OCI-LY7 (cell line): ENCODE results near the gene ANO10. TPM values are rescaled to one million over a fixed set of nuclear protein-coding genes. Genes with fewer than 3 reads are reported as not detected.

Source experiments
- BruUV-seq: library from RNA; stranded (reverse); fragments of 400-500 nt; replicated peaks from 2 replicates; lab custom pipeline; 2021; lab: Mats Ljungman, UMichigan
- CTCF ChIA-PET: fragments of 300-600 bp; sonication (Branson Sonifier 250); formaldehyde crosslinking; loops from one replicate; lab custom pipeline; 2022; ENCODE audit warnings: antibody characterized with exemption; ENCODE audit not compliant: unreplicated experiment; lab: Charles Lee
- POLR2A ChIA-PET: fragments of 300-600 bp; sonication (Branson Sonifier 250); formaldehyde crosslinking; loops from one replicate; lab custom pipeline; 2022; ENCODE audit warnings: antibody characterized with exemption; lab: Charles Lee
- DNase-seq: peaks from one replicate; pipeline ENCODE4 v3.0.0-alpha.2; 2015; ENCODE audit warnings: low spot score
- H2AFZ ChIP-seq: fragments of 200-600 bp; sonication (generic), shearing (Covaris generic); 2 replicates; pipeline ENCODE4 v1.6.1; 2014; ENCODE audit warnings: mild to moderate bottlenecking, antibody characterized with exemption, low read length, moderate library complexity
- H3K27ac ChIP-seq: fragments of 200-600 bp; sonication (generic); 2 replicates; pipeline ENCODE4 v1.5.1; 2014; ENCODE audit warnings: mixed run types, low read depth, mild to moderate bottlenecking, moderate library complexity, low read length, inconsistent platforms; ENCODE audit not compliant: poor library complexity, severe bottlenecking
- H3K36me3 ChIP-seq: fragments of 200-600 bp; sonication (generic); 2 replicates; pipeline ENCODE4 v1.6.1; 2014; ENCODE audit warnings: mild to moderate bottlenecking, antibody characterized with exemption, low read length, moderate library complexity, mixed read lengths; ENCODE audit not compliant: insufficient read depth
- H3K4me1 ChIP-seq: fragments of 200-600 bp; sonication (generic); 2 replicates; pipeline ENCODE4 v1.5.1; 2014; ENCODE audit warnings: mild to moderate bottlenecking, low read length; ENCODE audit not compliant: insufficient read depth, poor library complexity, severe bottlenecking
- H3K4me2 ChIP-seq: fragments of 200-600 bp; sonication (generic); 2 replicates; pipeline ENCODE4 v1.6.1; 2014; ENCODE audit warnings: mild to moderate bottlenecking, low read length
- H3K4me3 ChIP-seq: fragments of 200-600 bp; sonication (generic); 2 replicates; pipeline ENCODE4 v1.5.1; 2014; ENCODE audit warnings: mild to moderate bottlenecking, low read depth, low read length; ENCODE audit not compliant: poor library complexity, severe bottlenecking
- H3K79me2 ChIP-seq: fragments of 200-600 bp; sonication (generic); 2 replicates; pipeline ENCODE4 v1.6.1; 2016; ENCODE audit warnings: low read depth, mild to moderate bottlenecking, low read length, moderate library complexity, mixed read lengths; ENCODE audit not compliant: insufficient read depth
- H3K9me2 ChIP-seq: fragments of 200-600 bp; sonication (generic); 2 replicates; pipeline ENCODE4 v1.6.1; 2016; ENCODE audit warnings: mild to moderate bottlenecking, low read length, mixed read lengths; ENCODE audit not compliant: insufficient read depth
- H3K9me3 ChIP-seq: fragments of 200-600 bp; sonication (generic); 2 replicates; pipeline ENCODE4 v1.6.1; 2014; ENCODE audit warnings: mild to moderate bottlenecking, mixed run types, low read length, mixed read lengths
- H4K20me1 ChIP-seq: fragments of 200-600 bp; sonication (generic); 2 replicates; pipeline ENCODE4 v1.6.1; 2014; ENCODE audit warnings: mild to moderate bottlenecking, antibody characterized with exemption, low read length, moderate library complexity, mixed read lengths; ENCODE audit not compliant: insufficient read depth
- CTCF ChIP-seq: fragments of 200-600 bp; sonication (generic); conservative IDR thresholded peaks from 2 replicates; pipeline ENCODE4 v1.5.1; 2014; ENCODE audit warnings: mild to moderate bottlenecking, antibody characterized with exemption, low read length, moderate library complexity, mixed read lengths
- EZH2phosphoT487 ChIP-seq: fragments of 200-600 bp; sonication (generic); IDR thresholded peaks from 2 replicates; pipeline ENCODE4 v1.6.1; 2018; ENCODE audit warnings: low read depth, borderline replicate concordance, mild to moderate bottlenecking, mixed run types, antibody characterized with exemption, low read length, moderate library complexity, mixed read lengths
- intact Hi-C: fragments of 100-400 bp; cut with micrococcal nuclease; formaldehyde crosslinking; loops from one replicate; pipeline ENCODE4 v1.10.0; 2022; ENCODE audit not compliant: unreplicated experiment
- total RNA-seq, 2 experiments: library from RNA; depleted of rRNA in 1 of 2; stranded (reverse); fragments of >200 nt in 1 of 2; shearing (Covaris generic) in 1 of 2; gene quantifications; 2 replicates each; pipeline ENCODE4 v1.2.3, GENCODE V29; 2014 to 2022

The ANO10 gene
- total RNA-seq, 2 experiments from 2014 or later, result 2.2 to 5.8 TPM

DNA sequence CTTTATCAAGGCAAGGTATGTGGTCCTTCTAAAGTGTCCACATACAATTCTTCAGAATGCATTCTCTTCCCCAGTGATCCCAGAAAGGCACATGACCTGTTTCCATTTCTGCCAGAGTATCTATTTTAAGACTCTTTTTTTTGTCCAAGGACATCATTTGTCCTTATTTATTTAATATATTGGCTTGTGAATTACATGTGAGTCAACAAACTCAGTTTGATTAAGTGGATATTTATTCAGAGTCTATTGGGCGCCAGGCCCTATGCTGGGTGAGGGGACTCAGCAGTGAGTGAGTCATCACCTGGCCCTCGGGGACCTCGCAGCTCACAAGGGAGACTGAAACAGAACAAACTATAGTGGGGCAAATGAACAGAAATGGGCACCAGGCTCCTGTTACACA, 198.7 kb downstream of the ANO10 start:
- no peaks in the 10 kb centered on the region for H4K20me1 ChIP-seq
- H2AFZ ChIP-seq, result no peak overlapping the region
- CTCF ChIA-PET, result no interaction called here
- POLR2A ChIA-PET, result interaction anchor here (0.6 to 0.7 kb wide), 2 partner anchors 106 to 766 kb away, joined by 3 to 4 read pairs; no protein-coding TSS in a partner anchor
- H3K79me2 ChIP-seq, result no peaks in the 10 kb centered on the region
- TF ChIP-seq CTCF (no peak), EZH2phosphoT487 (no peak)
- no peaks in the 10 kb centered on the region for H3K4me1 ChIP-seq
- no TSS peak for BruUV-seq
- no peaks in the 10 kb centered on the region for H3K9me2 ChIP-seq
- no peak overlapping the region for H3K4me2 ChIP-seq
- no peak for DNase-seq
- intact Hi-C loops, result no loop called here
- no peaks in the 10 kb centered on the region for H3K36me3 ChIP-seq
- no peak overlapping the region for H3K4me3 ChIP-seq
- H3K27ac ChIP-seq, result no peak overlapping the region
- no peaks in the 10 kb centered on the region for H3K9me3 ChIP-seq

GRCh38 chr3:43418601-43419272, 203.1 kb downstream of the ANO10 start:
- no TSS peak for BruUV-seq
- Histone ChIP-seq H2AFZ (no peak overlapping the region), H3K4me2 (no peak overlapping the region), H3K27ac (no peak overlapping the region), H4K20me1 (no peaks in the 10 kb centered on the region), H3K79me2 (no peaks in the 10 kb centered on the region), H3K4me3 (no peak overlapping the region), H3K4me1 (no peaks in the 10 kb centered on the region), H3K36me3 (no peaks in the 10 kb centered on the region), H3K9me2 (no peaks in the 10 kb centered on the region), H3K9me3 (no peaks in the 10 kb centered on the region)
- POLR2A ChIA-PET, result no interaction called here
- CTCF ChIA-PET, result no interaction called here
- TF ChIP-seq CTCF (no peak), EZH2phosphoT487 (no peak)
- intact Hi-C loops, result no loop called here
- no peak for DNase-seq

DNA sequence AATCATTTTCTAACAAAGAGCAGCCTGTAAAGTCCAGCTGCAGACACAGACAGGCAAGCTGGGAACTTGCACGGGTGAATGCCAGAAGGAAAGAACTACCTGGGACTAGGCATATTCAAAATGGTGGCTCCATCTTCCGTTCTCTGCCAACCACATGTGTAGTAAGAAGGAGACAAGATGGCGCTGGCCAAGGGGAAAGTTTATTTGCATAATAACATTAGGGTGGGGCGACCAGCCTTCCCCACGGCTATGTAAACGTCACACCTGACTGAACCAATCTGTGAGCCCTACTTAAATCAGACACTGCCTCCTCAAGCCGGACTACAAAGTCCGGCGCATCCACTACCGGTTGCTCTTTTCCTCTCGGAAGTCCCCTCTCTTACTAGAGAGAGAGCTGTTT, 204.7 kb downstream of the ANO10 start:
- Histone ChIP-seq H3K36me3 (no peaks in the 10 kb centered on the region), H3K4me3 (no peak overlapping the region), H3K9me2 (no peaks in the 10 kb centered on the region), H3K4me2 (no peak overlapping the region), H3K27ac (no peak overlapping the region), H4K20me1 (no peaks in the 10 kb centered on the region), H2AFZ (no peak overlapping the region), H3K9me3 (no peaks in the 10 kb centered on the region), H3K4me1 (no peaks in the 10 kb centered on the region), H3K79me2 (no peaks in the 10 kb centered on the region)
- no TSS peak for BruUV-seq
- intact Hi-C loops, result no loop called here
- ChIA-PET POLR2A (no interaction called here), CTCF (no interaction called here)
- no peak for DNase-seq
- no peak for TF ChIP-seq EZH2phosphoT487
- no peak for TF ChIP-seq CTCF
